K562 (cell line): ENCODE measurements around the gene PHLDA3. TPM values are rescaled to one million over a fixed set of nuclear protein-coding genes. Genes with fewer than 3 reads are reported as not detected.

Experiments used
- ARHGAP35 ChIP-seq: fragments of 450-650 bp; IDR thresholded peaks from 2 replicates; pipeline ENCODE4 v1.6.1; 2018; ENCODE audit not compliant: partially characterized antibody
- ARID2 ChIP-seq: fragments of 450-650 bp; IDR thresholded peaks from 2 replicates; pipeline ENCODE4 v1.6.1; 2017; ENCODE audit warnings: antibody characterized with exemption, mild to moderate bottlenecking
- ATF1 ChIP-seq, 2 experiments: fragments of 450-650 bp in 1 of 2; IDR thresholded peaks; 2 replicates each; pipeline ENCODE4 v1.6.1; 2016; ENCODE audit warnings: missing compliant biosample characterization in 1 of 2, missing genetic modification characterization in 1 of 2
- CREM ChIP-seq: IDR thresholded peaks from 2 replicates; pipeline ENCODE4 v1.6.1; 2014; ENCODE audit warnings: antibody characterized with exemption, low read depth
- EHMT2 ChIP-seq: fragments of 450-650 bp; IDR thresholded peaks from 2 replicates; pipeline ENCODE4 v1.6.1; 2018; ENCODE audit warnings: antibody characterized with exemption
- FOXP1 ChIP-seq: sonication (generic); formaldehyde crosslinking; IDR thresholded peaks from 2 replicates; pipeline ENCODE4 v1.8.0; 2022; ENCODE audit warnings: mild to moderate bottlenecking, missing genetic modification reagents
- GATAD2B ChIP-seq: fragments of 450-650 bp; IDR thresholded peaks from 2 replicates; pipeline ENCODE4 v1.6.1; 2017; ENCODE audit warnings: mild to moderate bottlenecking, borderline replicate concordance
- KHSRP ChIP-seq: fragments of 450-650 bp; IDR thresholded peaks from 2 replicates; pipeline ENCODE4 v1.6.1; 2017
- MTA3 ChIP-seq: fragments of 450-650 bp; formaldehyde crosslinking; IDR thresholded peaks from 2 replicates; pipeline ENCODE4 v1.6.1; 2017; ENCODE audit warnings: mild to moderate bottlenecking, borderline replicate concordance
- NEUROD1 ChIP-seq: fragments of 150-350 bp; IDR thresholded peaks from 2 replicates; pipeline ENCODE4 v1.6.1; 2014; ENCODE audit warnings: borderline replicate concordance, low read length, low read depth; ENCODE audit not compliant: partially characterized antibody
- SAFB2 ChIP-seq: fragments of 200-400 bp; formaldehyde crosslinking; IDR thresholded peaks from 2 replicates; pipeline ENCODE4 v1.6.1; 2018; ENCODE audit warnings: borderline replicate concordance, low read length, low read depth, moderate library complexity; ENCODE audit not compliant: severe bottlenecking
- TCF7 ChIP-seq: sonication (generic); IDR thresholded peaks from 2 replicates; pipeline ENCODE4 v1.6.1; 2016; ENCODE audit warnings: antibody characterized with exemption, borderline replicate concordance
- TGIF2 ChIP-seq: sonication (generic); formaldehyde crosslinking; IDR thresholded peaks from 2 replicates; pipeline ENCODE4 v1.8.1; 2022; ENCODE audit warnings: mild to moderate bottlenecking, missing genetic modification reagents, moderate library complexity
- ZNF282 ChIP-seq: sonication (generic); formaldehyde crosslinking; IDR thresholded peaks from 2 replicates; pipeline ENCODE4 v1.8.1; 2023; ENCODE audit warnings: missing genetic modification reagents
- ZNF77 ChIP-seq: fragments of 250-450 bp; sonication (Bioruptor Pico); IDR thresholded peaks from 2 replicates; pipeline ENCODE4 v1.5.0; 2020
- ZSCAN29 ChIP-seq: fragments of 450-650 bp; IDR thresholded peaks from 2 replicates; pipeline ENCODE4 v1.6.1; 2017
- polyA plus RNA-seq, 8 experiments: library from polyadenylated mRNA; depleted of rRNA in 4 of 8; stranded (reverse) in 5 of 8; unstranded in 3 of 8; fragments of >200 nt; fragmentation: Nextera tagmentation in 2 of 8; fragmentation: Illumina TruSeq in 1 of 8; extraction: Ambion mirVana in 2 of 8; extraction: Trizol in 1 of 8; gene quantifications; 2 replicates each; pipeline versions ENCODE4 v1.2.1 to v1.2.3, GENCODE V29; 2011 to 2014; ENCODE audit warnings: inconsistent platforms in 1 of 8, missing spikeins in 1 of 8
- total RNA-seq, 7 experiments: library from RNA; depleted of rRNA in 6 of 7; stranded (reverse); fragments of >200 nt in 6 of 7; fragmentation: Illumina TruSeq in 2 of 7; extraction: Trizol in 2 of 7; gene quantifications; 2 replicates each; pipeline versions ENCODE4 v1.2.1 to v1.2.3, GENCODE V29; 2011 to 2021; ENCODE audit warnings: low replicate concordance in 1 of 7
- TF ChIP-seq, protein P1 (sequence below): fragments of 450-650 bp; formaldehyde crosslinking; IDR thresholded peaks from 2 replicates; pipeline ENCODE4 v1.4.0; 2022; ENCODE audit warnings: missing genetic modification characterization
- TF ChIP-seq, protein P2 (sequence below), 2 experiments: fragments of 200-800 bp in 1 of 2; sonication (Bioruptor generic) in 1 of 2; sonication (generic) in 1 of 2; formaldehyde crosslinking in 1 of 2; IDR thresholded peaks in 1 of 2; conservative IDR thresholded peaks in 1 of 2; 2 replicates each; pipeline versions ENCODE4 v1.5.0 to v1.6.1; 2016 to 2020; ENCODE audit warnings: missing compliant biosample characterization in 1 of 2, missing genetic modification characterization in 1 of 2, missing genetic modification reagents in 1 of 2
- TF ChIP-seq, protein P3 (sequence below): sonication (generic); formaldehyde crosslinking; IDR thresholded peaks from 2 replicates; pipeline ENCODE4 v1.8.0; 2022; ENCODE audit warnings: mild to moderate bottlenecking, missing genetic modification reagents
- TF ChIP-seq, protein P4 (sequence below): fragments of 450-650 bp; formaldehyde crosslinking; IDR thresholded peaks from 2 replicates; pipeline ENCODE4 v1.4.0; 2020; ENCODE audit warnings: mild to moderate bottlenecking

PHLDA3 gene
- total and polyA plus RNA-seq, 9 of the 15 experiments (the other 6 are each of a cell fraction or from before 2014, with no cell fraction given): 0.11 to 0.27 TPM; not detected in 7

DNA sequence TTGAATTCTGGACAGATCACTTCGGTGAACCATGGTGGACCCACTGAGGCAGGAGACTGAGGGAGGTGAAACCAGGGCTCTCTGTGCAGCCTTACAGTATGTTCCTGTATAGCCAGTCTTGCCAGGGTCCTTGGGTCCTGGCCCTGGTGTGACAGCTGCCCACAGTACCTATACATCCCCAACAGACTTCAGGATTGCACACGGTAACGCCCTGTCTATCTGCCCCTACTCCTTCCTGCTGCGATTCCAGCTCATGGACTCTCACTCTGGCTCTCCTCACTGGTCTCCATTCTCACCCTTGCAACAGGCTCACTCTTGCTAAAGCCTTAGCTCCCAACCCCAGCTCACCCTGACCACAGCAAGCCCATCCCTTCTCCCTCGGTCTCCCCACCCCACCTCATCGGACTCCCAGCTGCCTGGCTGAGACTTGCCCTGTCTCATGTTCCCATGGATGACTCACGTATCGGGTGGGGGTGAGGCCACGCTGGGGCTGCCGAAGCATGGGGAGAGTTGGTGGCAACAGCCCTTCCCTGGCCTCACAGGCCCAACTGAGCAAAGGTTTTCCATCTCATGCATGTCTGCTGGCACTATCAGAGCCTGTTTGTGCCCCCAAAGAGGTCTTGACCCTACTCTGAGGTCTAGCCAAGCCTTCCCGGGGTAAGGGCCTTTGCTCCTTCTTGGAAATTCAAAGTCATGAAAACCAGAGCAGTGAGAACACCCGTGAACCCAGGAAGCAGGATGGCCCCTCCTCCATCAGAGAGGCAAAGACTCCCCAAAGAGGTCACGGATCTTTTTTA, 7.1 kb downstream of the PHLDA3 start (continued):
- TF ChIP-seq CREM (peak; percentile 45; the same call in 1 of the 2 replicates), GATAD2B (no peak), ATF1 (CRISPR knock-in tag; IDR thresholded peaks at IDR 0.05) (no peak), ATF1 (tag; IDR thresholded peaks at IDR 0.05) (peak; percentile 51), MTA3 (0 out of 2 replicates have a peak, but pooled peaks have one; percentile 10), NEUROD1 (no peak), FOXP1 (no peak), ZNF282 (no peak), ZSCAN29 (no peak), EHMT2 (peak; percentile 75; the same call in 1 of the 2 replicates), ARID2 (no peak), ARHGAP35 (no peak), KHSRP (no peak), SAFB2 (no peak), TGIF2 (no peak), ZNF77 (CRISPR knock-in tag) (peak; percentile 20; the same call in 1 of the 2 replicates), TCF7 (no peak)
- TF ChIP-seq, protein P1, sequence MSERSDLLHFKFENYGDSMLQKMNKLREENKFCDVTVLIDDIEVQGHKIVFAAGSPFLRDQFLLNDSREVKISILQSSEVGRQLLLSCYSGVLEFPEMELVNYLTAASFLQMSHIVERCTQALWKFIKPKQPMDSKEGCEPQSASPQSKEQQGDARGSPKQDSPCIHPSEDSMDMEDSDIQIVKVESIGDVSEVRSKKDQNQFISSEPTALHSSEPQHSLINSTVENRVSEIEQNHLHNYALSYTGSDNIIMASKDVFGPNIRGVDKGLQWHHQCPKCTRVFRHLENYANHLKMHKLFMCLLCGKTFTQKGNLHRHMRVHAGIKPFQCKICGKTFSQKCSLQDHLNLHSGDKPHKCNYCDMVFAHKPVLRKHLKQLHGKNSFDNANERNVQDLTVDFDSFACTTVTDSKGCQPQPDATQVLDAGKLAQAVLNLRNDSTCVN (CRISPR knock-in tag): 0 out of 2 replicates have a peak, but pooled peaks have one; percentile 67
- TF ChIP-seq, protein P2, sequence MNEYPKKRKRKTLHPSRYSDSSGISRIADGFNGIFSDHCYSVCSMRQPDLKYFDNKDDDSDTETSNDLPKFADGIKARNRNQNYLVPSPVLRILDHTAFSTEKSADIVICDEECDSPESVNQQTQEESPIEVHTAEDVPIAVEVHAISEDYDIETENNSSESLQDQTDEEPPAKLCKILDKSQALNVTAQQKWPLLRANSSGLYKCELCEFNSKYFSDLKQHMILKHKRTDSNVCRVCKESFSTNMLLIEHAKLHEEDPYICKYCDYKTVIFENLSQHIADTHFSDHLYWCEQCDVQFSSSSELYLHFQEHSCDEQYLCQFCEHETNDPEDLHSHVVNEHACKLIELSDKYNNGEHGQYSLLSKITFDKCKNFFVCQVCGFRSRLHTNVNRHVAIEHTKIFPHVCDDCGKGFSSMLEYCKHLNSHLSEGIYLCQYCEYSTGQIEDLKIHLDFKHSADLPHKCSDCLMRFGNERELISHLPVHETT (CRISPR knock-in tag; conservative IDR thresholded peaks at IDR 0.05 in 1 of 2, IDR thresholded peaks at IDR 0.05 in 1 of 2): peak in 1 of 2 experiments; percentile 75; a peak in 2 of 4 replicates
- TF ChIP-seq, protein P3, sequence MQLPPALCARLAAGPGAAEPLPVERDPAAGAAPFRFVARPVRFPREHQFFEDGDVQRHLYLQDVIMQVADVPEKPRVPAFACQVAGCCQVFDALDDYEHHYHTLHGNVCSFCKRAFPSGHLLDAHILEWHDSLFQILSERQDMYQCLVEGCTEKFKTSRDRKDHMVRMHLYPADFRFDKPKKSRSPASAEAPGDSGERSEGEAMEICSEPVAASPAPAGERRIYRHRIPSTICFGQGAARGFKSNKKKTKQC (CRISPR knock-in tag): no peak; the same call in 1 of the 2 replicates
- TF ChIP-seq, protein P4, sequence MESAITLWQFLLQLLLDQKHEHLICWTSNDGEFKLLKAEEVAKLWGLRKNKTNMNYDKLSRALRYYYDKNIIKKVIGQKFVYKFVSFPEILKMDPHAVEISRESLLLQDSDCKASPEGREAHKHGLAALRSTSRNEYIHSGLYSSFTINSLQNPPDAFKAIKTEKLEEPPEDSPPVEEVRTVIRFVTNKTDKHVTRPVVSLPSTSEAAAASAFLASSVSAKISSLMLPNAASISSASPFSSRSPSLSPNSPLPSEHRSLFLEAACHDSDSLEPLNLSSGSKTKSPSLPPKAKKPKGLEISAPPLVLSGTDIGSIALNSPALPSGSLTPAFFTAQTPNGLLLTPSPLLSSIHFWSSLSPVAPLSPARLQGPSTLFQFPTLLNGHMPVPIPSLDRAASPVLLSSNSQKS (CRISPR knock-in tag): no peak
